Fibroblast of skin of right quadriceps (primary cell): Measurements from ENCODE around the gene PSMA3.

Experiments used
- DNase-seq: peaks from one replicate; pipeline ENCODE4 v3.0.0-alpha.2; 2013

The PSMA3 gene

DNA sequence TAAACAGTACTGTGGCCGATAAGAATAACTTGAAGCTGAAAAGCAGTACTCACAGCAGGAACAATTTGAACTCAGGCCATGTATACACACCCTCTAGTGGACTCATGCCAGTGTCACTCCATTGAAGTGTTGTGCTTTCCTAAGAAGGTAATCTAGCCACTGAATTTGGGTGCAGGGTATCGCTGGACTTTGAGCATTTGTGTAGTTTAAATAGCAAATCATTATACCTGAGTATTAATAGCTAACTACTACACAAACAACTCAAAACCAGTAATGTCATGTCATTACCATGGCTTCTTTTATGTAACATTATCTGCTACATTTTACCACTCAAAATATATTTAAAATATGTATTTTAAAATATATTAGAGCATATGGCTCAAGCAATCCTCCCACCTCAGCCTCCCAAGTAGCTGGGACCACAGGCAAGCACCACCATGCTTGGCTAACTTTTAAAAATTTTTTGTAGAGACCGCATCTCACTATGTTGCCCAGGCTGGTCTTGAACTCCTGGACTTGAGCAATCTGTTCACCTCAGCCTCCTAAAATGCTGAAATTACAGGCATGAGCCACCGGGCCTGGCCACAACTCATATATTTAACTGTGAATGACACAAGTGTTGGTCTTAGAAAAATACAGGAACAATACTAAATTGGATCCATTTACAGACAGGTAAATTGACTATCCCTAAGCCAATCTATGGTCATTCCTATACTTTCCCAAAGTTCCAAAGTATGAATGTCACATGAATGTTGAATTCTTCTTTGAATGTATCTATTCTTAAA is 28.1 kb downstream of the PSMA3 start:
- no peak for DNase-seq

DNA sequence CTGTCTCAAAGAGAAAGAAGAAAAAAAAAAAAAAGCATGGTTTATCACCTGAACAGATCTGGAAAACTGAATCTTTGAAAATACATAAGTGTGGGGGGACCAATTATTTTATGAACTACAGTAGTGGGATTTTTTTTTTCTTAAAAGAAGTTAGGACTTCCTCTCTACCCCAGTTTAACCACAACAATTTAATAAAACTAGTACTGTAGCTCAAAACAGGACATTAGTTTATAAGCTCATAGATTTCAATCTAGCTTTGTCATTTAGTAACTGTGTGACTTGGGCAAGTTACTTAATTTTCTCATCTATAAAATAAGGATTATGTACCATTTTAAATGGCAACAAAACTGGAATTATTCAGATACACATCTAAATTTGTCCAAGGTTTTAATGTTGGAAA is 30.2 kb downstream of the PSMA3 start:
- DNase-seq, result no peak

DNA sequence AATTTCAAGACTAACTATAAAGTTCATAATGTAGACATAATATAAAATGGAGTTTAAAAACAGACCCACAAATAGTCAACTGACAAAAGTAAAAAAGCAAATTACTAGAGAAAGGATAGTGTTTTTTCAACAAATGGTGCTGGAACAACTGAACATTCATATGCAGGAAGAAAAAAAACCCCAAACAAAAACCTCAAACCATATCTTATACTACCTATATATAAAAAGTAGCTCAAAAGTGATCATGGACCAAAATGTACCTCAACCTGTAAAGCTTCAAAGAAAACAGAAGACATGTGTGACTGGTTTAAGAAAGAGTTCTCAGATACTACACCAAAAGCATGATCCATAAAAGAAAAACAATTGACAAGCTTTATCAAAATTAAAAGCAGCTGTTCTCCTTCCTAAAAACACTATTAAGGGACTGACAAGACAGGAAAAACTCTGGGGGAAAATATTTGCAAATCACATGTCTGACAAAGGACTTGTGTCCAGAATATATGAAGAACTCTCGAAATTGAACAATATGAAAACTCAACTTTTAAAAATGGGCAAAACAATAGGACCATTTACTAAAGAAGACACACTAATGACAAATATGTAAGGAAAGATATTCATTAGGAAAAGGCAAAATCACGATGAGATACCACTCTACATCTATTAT is 31.0 kb downstream of the PSMA3 start:
- DNase-seq, result no peak

DNA sequence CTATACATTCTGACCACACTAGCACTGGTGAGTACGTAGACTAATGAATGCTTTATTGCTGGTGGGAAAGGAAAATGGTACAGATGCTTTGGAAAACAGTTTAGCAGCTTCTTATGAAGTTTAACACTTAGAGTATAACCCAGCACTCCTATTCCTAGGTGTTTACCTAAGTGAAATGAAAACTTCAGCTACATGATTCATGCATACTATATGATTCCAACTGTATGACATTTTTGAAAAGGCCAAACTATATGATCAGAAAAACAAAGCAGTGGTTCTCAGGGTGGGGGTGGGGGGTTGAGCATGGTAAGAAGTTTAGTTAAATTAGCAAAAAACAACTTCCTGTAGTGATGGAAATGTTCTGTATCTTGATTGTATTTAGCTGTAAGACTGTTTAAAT is 31.6 kb downstream of the PSMA3 start:
- DNase-seq, result no peak

DNA sequence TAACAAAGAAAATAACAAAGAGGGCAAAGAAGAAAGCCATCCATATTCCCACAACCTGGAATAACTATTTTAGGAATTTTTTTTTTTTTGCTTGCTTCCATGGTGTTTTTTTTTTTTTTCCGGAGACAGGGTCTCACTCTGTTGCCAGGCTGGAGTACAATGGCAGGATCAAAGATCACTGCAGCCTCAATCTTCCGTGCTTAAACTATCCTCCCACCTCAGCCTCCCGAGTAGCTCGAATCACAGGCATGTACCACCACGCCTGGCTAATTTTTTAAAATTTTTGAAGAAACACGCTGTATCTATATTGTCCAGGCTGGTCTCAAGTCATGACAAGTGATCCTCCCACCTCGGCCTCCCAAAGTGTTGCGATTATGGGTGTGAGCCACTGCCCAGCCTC is 33.5 kb downstream of the PSMA3 start:
- no peak for DNase-seq

DNA sequence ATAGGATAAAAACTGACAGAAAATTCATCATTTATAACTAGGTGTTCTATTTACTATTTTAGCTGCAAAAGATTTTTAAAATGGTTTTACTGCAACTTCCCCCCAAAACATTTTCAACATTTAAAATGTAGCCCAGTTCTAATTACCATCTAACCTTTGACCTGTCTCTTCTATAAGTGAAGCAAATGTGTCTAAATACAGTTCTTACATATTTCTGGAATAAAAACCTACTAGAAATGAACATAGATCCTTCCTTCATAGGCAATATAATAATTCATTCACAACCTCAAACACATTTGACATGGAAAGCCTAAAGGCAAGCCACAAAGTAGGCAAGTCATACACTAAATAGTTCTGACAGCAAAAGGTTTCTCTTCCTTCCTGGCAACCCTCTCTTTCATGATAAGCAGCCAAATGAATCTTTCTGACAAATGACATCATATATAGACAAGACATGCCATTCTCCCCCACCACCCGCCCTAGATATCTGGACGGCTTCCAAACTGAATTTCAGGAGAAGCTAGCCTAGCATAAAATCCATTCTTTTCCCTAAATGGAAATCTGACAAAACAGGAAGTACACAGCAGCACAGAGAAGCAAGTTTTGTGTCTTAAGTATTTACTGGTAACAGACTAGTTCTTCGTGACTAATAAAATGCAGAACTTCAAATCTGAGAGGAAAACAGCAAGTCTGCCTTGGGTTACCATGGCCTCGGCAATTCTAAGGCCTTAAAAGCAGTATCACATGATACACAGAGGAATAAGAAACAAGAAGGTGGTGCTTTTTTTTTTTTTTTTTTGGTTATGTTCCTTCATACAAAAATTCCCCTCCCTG is 36.5 kb downstream of the PSMA3 start:
- peak; percentile 95 for DNase-seq

DNA sequence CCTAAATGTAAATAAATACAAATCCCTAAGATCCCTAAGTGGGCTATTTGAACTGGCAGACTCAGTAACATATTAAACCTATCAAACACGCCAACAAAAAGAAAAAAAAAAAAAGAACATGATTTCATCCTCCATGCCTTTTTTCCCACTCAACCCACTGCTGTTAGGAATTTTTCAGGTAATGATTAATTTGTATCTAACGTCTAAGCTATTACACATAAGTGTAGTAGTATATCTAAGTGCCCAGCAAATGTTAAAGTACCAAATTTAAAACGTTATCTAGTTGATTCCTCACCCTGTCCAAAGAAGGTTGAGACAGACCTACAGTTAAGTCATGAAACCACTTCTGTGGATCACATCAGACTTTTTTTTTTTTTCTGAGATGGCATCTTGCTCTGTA is 37.3 kb downstream of the PSMA3 start:
- no peak for DNase-seq

DNA sequence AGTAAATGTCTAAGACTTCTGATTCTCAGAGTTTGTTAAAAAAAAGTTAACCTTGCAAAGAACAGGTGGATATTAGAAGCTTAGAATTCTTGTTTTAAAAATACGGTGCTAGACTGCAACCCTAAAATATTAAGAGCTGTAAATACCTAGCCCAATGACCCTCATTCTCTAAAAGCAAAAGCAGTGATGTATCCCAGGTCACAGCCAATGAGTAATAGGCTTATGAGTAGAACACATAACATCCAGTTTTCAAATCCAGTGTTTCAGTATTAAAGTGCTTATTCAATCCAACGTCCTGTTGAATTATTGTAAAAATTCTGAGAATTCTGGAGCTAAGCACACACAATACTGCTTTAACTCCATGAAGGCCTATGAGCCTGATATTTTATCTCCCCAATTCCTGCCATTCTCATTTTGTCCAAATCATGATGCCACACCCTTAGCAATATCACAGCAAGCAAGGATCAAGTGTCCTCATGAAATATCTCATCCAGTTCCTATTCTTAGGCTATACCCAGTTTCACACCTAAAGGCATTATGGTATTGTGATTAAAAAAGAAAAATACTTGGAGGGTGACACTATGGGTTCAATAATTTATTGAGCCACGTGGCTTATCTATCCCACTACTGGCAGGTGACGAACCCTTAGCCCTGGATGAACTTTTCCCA is 38.4 kb downstream of the PSMA3 start:
- DNase-seq, result no peak

DNA sequence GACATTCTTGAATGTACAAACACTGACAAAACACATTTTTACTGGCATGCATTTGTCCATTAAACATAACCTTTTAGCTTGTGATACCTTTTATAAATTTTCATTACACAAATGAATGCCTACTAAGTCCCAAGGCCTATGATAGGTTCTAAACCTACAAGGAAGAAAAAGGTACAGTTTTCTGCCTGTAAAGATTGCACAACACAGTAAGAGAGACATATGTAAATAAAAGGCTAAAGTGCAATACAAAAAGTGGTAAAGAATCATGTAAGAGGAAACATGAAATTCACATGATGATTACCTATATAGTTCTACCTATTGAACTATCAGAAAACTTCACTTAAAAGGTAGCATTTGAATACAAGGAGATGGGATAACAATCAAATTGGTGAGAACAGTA is 39.1 kb downstream of the PSMA3 start:
- DNase-seq, result no peak

DNA sequence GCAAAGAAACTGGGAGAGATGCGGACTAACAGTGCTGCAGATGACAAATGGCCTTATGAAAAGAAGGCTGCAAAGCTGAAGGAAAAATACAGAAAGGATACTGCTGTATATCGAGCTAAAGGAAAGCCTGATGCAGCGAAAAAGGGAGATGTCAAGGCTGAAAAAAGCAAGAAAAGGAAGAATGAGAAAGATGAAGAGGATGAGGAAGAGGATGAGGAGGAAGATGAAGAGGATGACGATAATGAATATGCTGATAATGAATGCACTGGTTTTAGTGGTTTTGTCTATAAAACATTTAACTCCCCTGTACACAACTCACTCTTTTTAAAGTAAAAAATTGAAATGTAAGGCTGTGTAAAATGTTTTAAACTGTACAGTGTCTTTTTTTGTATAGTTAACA is 40.5 kb downstream of the PSMA3 start:
- no peak for DNase-seq

DNA sequence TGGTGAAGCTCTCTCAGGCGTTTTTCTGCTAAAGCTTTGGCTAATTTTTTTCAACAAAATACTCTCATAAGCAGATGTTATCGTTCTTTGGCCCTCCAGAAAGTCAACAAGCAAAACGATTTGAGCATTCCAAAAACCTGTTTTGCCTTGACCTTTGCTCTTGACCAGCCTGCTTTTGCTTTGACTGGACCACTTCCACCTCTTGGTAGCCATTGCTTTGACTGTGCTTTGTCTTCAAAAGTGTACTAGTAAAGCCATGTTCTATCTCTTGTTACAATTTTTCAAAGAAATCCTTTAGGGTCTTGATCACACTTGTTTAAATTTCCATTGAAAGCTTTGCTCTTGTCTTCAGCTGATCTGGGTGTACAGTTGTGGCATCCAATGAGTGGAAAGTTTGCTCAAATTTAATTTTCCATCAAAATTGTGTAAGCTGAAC is 43.0 kb downstream of the PSMA3 start:
- DNase-seq, result no peak

DNA sequence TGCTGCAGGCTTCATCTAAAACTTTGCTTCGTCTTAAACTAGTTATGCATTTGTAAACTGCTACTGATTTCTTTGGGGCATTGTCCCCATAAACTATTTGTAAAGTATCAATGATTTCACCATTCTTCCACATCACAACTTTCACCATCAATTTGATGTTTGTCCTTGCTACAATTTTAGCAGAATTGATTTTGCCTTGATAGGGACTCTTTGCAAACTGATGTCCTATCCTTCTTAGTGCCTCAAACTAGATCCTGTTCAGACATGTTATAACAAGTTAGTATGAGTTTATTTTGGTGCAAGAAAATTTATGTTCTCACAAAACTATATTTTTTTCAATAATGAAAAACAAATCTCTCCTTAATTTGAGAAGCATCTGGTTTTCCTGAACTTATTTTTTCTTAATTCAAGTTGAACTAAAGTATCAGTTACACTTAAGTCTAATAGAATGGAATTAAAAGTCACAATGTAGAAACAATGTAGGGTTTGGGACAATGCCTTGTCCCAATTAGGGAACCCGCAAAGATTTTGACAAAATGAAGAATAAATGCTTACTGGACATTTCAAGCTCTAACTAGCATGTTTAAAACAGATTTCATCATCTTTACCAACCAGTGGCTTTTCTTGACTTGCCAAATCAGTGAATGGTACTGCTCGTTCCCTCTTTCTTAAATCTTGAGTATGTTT is 43.6 kb downstream of the PSMA3 start:
- no peak for DNase-seq

DNA sequence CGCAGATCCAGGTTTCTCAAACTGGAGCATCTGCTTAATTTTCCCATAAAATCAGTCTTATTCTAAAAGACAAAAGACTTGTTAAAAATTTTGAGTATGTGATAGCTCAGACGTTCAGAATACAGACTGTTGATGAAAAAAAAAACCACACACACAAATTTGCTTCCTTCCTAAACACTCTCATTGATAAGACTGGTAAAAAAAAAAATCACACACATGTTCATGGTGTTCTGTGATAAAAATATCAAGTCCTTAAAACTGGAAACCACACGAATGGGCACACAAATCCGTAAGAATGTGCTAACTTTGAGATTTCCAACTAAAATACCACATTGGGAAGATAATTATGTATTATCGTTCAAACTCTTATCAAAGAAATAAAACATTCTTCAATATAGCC is 47.0 kb downstream of the PSMA3 start:
- no peak for DNase-seq

DNA sequence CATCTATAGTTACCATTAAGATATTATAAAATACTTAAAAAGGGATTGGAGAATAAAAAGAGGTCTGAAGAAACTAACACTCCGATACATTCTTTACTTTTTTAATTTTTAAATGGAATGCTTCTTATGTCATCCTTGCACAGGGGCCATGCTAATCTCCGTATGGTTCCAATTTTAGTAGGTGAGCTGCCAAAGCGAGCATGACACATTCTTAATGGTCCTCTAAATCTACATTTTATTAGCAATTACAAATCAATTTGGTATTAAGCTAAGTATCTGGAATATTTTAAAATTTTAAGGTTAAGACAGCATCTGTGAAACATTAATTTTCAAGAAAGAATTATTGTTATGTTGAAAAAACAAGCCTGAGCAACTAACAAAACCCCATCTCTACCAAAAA is 47.5 kb downstream of the PSMA3 start:
- peak; percentile 50 for DNase-seq

DNA sequence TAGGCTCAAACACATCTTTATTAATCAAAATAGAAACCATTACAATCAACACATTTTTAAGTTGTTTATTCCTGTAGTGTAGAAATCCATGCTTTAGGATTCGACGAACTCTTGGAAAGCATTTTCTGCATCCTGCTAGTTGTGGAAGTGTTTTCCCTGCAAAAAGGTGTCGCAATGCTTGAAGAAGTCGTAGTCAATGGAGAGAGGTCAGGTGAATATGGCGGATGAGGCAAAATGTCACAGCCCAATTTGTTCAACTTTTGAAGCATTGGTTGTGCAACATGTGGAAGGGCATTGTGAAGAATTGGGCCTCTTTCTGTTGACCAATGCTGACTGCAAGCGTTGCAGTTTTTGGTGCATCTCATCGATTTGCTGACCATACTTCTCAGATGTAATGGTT is 49.6 kb downstream of the PSMA3 start:
- no peak for DNase-seq

DNA sequence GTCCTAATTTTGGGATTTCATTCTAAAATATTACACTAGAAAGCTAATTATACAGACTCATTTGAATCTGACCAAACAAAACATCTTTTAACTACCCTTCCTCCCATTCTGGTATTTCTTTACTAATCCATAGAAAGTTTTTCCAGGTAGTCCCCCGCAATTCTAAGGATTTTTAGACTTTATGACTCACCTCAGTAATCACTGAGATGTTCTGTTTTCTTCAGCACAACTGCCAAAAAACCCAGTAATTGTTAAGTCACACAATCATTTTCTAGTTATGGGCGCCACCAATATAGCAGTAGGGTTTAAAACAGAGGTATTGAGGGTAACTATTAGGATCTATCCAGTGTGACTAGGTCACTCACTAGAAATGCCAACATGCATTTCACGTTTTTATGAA is 52.1 kb downstream of the PSMA3 start:
- DNase-seq, result no peak

DNA sequence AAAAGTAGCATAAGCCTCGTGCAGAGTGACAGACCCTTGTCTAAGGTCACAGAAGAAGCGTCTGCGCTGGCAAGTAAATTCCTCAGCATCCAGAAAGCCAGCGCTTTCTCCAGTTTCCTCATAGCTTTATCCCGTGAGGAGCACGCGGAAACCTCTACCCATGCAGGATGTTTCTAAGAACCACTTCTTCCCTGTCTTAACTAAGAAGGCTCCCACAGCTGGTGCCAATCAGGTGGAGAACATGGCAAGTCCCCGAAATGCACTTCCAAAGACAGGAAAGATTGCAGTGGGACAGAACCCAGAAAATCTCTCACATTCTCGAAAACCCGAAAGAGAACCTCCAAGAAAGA is 52.7 kb downstream of the PSMA3 start:
- DNase-seq, result no peak

DNA sequence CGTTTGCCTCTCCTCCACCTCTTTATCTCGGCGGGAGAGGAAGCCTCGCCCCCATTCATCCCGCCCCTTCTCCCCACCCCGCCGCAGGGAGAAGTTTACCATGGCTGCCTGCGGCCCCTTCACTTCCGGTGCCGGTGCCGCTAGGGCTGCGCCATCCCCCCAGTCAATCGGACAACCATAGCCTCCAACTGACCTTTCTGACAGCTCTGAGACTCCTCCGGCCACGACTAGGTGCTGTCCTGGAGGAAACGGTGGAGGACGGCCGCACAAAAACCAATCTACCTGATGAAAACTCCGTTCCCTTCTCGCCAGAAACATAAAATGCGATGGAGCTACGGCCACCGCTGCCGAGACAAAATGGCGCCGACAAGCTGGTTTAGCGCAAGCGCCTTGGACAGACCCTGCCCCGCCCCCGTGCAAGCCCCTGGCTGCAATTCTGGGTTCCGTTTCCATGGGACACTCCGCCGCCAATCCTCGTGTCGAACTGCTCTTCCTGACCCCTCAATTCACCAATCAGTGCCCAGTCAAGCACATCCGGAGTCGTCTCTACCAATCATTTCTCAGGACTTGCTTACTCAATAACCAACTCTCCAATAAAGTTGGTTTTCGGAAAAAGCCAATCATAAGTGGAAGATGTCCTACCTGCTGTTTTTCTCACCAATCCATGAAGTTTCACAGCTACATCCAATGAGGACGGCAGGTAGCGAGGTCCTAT is 53.3 kb downstream of the PSMA3 start:
- peak; percentile 100 for DNase-seq

DNA sequence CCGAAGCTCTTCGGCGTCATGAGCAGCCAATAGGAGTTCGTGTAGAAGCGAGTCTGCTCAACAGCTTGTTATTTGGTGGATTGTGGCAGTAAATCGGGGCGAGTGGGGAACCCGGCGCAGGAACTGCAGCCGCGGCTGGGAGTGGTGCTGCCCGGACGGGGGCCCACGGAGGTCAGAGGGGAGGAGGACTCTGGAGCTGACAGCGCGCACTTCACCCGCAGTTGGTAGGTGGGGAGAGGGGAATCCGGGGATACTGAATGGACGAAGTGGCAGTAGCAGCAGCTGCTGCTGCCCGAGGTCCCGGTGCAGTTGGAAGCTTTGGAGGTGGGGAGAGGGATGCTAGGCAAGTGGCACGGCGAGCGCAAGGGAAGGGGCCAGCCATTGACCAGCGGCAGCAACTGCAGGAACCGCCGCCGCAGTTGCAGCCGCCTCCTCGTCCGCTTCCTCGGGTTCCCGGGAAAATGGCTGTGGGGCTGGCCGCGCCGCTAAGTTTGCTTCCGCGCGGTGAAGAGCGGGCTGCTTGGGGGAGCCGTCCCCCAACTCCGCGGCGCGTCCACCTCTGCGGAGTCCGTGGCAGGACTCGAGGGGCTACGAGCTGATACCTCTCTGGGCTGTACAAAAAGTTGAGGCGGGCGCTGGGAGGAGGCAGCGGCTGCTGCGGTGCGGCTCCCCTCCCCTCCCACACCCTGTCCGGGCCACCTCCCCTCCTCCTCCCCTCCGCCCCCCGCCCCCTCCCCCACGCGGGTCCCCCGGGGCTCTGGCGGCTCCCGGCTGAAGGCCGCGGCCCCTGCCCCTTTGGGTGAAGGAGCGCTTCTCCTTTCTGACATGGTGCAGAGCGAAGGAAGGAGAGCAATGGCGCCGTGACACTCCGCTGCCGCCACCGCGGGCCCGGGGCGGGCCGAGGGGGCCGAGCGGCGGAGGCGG is 54.1 kb downstream of the PSMA3 start, which contains the start of gene ARID4A:
ARID4A (plus strand) TSS at position 79 of the 924 bp plus-strand sequence. CDS start 1,300 bp downstream, outside the sequence.
- DNase-seq, result no peak
